WI38 (cell line): Measurements from ENCODE around the gene SPOCK3.
"Not testable (repeated sequence)": the region's sequence is repeated elsewhere in the genome, so short reads cannot be mapped to it uniquely, and the experiment has no call there.

ENCODE experiments used
- H3K4me3 ChIP-seq: 2 replicates; pipeline ENCODE4 v1.5.1; 2011; ENCODE audit warnings: low read depth, mild to moderate bottlenecking, control low read depth, low read length
- CTCF ChIP-seq: IDR thresholded peaks from 2 replicates; pipeline ENCODE4 v1.5.1; 2012; ENCODE audit warnings: low read depth, mild to moderate bottlenecking, control low read depth, low read length

SPOCK3 gene

GRCh38 chr4:166723532-166724140 lies 510.7 kb downstream of the SPOCK3 start:
- no peak overlapping the region for H3K4me3 ChIP-seq
- no peak for TF ChIP-seq CTCF

GRCh38 chr4:166715748-166716713 lies 518.3 kb downstream of the SPOCK3 start:
- H3K4me3 ChIP-seq, result not testable (repeated sequence)

GRCh38 chr4:166700592-166700991 lies 533.7 kb downstream of the SPOCK3 start:
- H3K4me3 ChIP-seq, result no peak overlapping the region
- TF ChIP-seq CTCF, result no peak

GRCh38 chr4:166688835-166689234 lies 545.5 kb downstream of the SPOCK3 start:
- no peak overlapping the region for H3K4me3 ChIP-seq
- TF ChIP-seq CTCF, result no peak

GRCh38 chr4:166687828-166688227 lies 546.5 kb downstream of the SPOCK3 start:
- H3K4me3 ChIP-seq, result no peak overlapping the region
- no peak for TF ChIP-seq CTCF
